Muscle layer of colon (tissue), 2 donors: ENCODE measurements around the gene LRRK1.

Experiments used
- H3K27ac ChIP-seq: one replicate; pipeline ENCODE4 v1.7.0; 2013; ENCODE audit warnings: low read depth, mild to moderate bottlenecking, low read length, moderate library complexity
- H3K27me3 ChIP-seq, 2 donors: one replicate each; pipeline ENCODE4 v1.7.0; 2013; ENCODE audit warnings: low read length in 2 of 2, mild to moderate bottlenecking in 2 of 2; ENCODE audit not compliant: insufficient read depth in 2 of 2, control insufficient read depth in 1 of 2
- H3K36me3 ChIP-seq: one replicate; pipeline ENCODE4 v1.7.0; 2013; ENCODE audit warnings: mild to moderate bottlenecking, low read length; ENCODE audit not compliant: insufficient read depth
- H3K4me1 ChIP-seq: one replicate; pipeline ENCODE4 v1.7.0; 2013; ENCODE audit warnings: mild to moderate bottlenecking, low read length; ENCODE audit not compliant: insufficient read depth
- H3K4me3 ChIP-seq, 2 donors: one replicate each; pipeline ENCODE4 v1.7.0; 2013; ENCODE audit warnings: low read length in 2 of 2, low read depth in 1 of 2, mild to moderate bottlenecking in 1 of 2, moderate library complexity in 1 of 2
- H3K9ac ChIP-seq: one replicate; pipeline ENCODE4 v1.7.0; 2013; ENCODE audit warnings: low read length
- H3K9me3 ChIP-seq: one replicate; pipeline ENCODE4 v1.7.0; 2013; ENCODE audit warnings: mild to moderate bottlenecking, low read length
- donor health status: abdominal sarcoma.
- donor health status: Adenocarcinoma of cecum.

Gene LRRK1

DNA sequence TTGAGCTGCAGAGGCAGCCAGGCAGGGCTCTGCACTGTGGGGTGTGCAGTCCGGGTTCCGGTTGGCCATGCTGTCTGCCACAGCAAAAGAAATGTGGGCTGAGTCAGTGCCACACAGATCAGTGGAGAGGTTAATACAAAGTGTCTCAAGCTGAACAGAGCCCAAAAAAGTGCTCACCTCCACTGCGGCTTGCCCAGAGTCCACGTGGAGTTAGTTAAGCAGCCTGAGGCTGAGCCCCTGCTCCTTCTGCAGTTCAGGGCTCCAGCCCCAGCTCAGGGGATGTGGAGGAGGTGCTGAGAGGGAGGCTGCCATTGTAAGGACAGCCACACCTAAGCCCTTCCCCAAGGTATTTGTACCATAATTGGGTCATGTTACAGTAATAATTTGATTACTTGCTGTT lies 85.3 kb downstream of the LRRK1 start:
- Histone ChIP-seq H3K27ac (no peak overlapping the region), H3K27me3 (no peaks in the 10 kb centered on the region), H3K4me1 (peaks cover 14% of the 10 kb centered on the region), H3K36me3 (no peaks in the 10 kb centered on the region), H3K9me3 (no peaks in the 10 kb centered on the region), H3K4me3 (no peak overlapping the region), H3K9ac (no peak overlapping the region)

DNA sequence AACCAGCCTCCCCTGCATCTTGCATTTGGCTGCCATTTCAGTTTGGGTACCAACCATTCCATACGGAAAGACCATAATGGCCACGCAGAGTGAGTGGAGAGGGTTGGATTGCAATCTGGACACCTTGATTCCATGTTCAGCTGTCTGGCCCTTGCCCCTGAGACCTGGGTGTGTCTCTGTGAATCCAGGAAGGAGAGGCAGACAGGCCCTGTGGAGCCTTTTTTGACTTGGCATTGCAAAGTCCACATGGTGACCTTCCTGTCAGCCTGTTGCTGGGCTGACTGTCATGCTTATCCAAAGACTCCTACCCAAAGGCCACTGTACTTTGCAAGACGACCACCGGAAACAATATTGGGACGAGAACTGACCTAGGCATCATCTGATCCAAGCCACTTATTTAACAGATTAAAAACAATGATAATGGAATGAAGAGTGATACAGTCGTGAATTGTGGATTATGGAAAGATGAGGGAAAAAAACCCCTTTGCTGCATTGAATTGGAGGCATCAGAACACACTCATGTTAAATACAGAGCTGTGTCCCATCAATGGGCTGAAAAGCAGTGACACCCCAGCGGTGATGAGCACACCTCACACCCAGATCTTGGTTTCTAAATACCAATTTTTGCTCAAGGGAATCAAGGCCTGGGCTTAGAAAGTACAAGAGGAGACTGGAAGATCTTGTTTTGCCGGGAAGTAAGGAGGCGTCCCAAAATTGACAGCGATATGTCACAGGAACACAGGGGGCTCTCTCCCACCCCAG lies 86.0 kb downstream of the LRRK1 start:
- H3K4me1 ChIP-seq = peaks cover 14% of the 10 kb centered on the region
- no peaks in the 10 kb centered on the region for H3K36me3 ChIP-seq
- H3K27ac ChIP-seq = no peak overlapping the region
- no peak overlapping the region for H3K9ac ChIP-seq
- H3K9me3 ChIP-seq = no peaks in the 10 kb centered on the region
- H3K4me3 ChIP-seq = no peak overlapping the region
- H3K27me3 ChIP-seq = no peaks in the 10 kb centered on the region

DNA sequence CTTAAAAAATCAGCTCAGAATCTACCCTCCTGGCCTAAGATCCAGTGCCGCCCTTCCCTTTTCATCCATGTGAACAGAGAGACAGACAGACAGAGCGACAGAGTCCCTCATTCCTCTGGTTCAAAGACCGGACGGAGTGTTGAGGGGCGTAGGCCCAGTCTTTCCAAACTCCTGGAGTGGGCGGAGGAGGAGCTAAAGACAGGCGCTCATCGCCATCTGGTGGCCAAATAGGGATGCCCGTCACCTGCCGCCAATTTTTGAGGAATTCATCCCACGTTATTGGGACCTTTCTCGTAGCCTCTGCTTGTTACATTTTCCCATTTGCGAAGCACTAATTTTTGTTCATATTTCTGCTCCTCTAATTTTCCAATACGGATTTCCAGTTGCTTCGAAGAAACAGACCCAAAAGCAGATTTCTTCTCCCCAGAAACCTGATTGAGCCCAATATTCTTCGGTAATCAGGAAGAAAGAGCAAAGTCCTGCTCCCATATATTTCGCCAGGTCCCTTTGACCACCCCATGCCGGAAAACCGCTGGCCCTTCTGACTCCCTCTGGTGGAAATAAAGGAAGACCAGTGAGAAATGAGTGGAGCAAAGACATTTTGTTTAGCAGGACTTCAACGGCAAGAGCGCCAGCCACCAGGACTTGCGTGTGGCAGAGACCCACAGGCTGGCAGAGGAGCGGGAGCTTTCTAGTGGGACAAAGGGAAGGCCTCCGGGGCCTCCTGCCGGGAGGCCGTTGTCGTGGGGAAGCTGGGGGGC lies 88.0 kb downstream of the LRRK1 start:
- H3K36me3 ChIP-seq = peaks cover 5% of the 10 kb centered on the region
- H3K4me1 ChIP-seq = peaks cover 14% of the 10 kb centered on the region
- H3K27ac ChIP-seq = no peak overlapping the region
- H3K4me3 ChIP-seq = peak overlapping the region in 1 of 2 donors; percentile 2
- H3K27me3 ChIP-seq = no peaks in the 10 kb centered on the region
- H3K9ac ChIP-seq = no peak overlapping the region
- no peaks in the 10 kb centered on the region for H3K9me3 ChIP-seq

DNA sequence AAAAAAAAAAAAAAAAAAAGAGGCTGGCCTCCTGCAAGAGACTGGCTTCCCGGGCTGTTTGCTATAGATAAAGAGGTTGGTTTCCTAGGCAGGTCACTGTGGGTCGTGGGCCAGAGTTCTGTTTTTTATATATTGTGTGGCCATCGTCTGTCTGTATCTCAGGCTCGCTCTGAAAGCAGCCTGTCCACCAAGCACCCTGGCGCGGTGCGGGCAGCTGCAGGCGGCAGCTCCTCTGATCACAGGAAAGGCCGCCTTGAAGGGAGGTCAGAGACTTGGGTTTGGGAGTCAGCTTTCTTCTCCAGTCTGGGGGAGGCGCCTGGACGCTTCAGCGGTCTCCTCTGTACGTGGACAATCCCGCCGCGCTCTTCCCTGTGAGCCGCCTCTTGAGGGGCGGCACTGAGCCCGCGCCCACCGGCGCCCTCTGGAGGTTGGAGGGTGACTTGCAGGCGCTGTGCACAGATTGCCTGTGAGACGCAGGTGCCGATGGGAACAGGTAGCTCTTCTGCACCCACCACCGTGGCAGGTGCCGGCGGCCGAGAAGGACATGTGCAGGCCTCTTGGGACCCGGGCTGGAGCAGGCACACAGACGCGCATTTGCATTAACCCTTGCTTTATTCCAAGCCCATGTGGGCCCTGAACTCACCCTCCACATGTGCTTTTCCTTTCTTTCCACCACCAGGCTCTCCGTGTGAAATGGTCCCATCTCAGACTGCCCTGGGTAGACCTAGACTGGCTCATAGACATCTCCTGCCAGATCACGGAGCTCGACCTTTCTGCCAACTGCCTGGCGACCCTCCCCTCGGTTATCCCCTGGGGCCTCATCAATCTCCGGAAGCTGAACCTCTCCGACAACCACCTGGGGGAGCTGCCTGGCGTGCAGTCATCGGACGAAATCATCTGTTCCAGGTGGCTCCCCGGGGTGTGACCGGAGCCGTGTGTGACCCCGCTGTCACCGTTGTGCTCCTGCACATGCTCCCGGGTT lies 89.3 kb downstream of the LRRK1 start:
- peaks cover 14% of the 10 kb centered on the region for H3K4me1 ChIP-seq
- peak overlapping the region; percentile 36 for H3K27ac ChIP-seq

DNA sequence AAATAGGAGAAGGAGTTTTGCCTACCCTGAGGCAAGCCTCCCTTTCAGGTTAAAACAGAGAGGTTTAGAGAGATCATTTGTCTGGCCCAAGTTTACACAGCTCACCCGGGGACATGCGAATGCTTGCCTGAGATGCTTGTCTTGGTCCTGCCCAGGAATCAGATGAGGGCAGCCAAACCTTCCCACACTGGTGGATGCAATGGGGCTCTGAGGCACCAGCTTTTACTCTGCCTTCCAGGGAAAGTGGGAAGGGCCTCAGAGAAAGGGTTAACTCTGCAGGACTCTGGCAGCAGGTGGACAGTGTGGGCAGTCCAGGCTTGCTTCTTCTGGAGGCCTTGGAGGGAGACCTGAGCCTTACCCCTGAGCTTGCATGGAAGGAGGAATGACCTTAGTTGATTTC lies 90.0 kb downstream of the LRRK1 start:
- peaks cover 5% of the 10 kb centered on the region for H3K36me3 ChIP-seq
- no peak overlapping the region for H3K27ac ChIP-seq
- H3K27me3 ChIP-seq = no peaks in the 10 kb centered on the region
- no peak overlapping the region for H3K4me3 ChIP-seq
- H3K9ac ChIP-seq = no peak overlapping the region
- H3K4me1 ChIP-seq = peaks cover 14% of the 10 kb centered on the region
- H3K9me3 ChIP-seq = no peaks in the 10 kb centered on the region

More for the DNA sequence above, 89.3 kb downstream of the LRRK1 start:
- no peak overlapping the region for H3K9ac ChIP-seq
- H3K36me3 ChIP-seq = peaks cover 5% of the 10 kb centered on the region
- no peaks in the 10 kb centered on the region for H3K9me3 ChIP-seq
- H3K27me3 ChIP-seq = no peaks in the 10 kb centered on the region
- peak overlapping the region; percentile 34 to 56 for H3K4me3 ChIP-seq

DNA sequence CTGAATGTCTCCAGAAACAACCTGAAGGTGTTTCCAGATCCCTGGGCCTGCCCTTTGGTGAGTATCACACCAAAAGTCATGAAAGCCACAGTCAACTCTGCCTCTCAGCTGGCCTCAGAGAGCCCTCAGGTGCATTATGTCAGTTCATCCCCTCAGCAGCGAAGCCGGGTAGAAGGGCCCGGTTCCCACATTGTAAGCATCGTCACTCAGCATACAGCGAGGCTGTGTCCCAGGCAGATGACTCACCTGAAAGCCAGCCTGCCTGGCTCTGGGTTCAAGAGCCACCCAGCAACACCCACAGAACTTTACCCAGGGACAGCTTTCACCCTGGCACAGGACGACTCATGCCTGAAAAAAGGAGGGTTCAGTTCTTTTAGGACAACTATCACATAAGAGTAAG lies 91.6 kb downstream of the LRRK1 start:
- Histone ChIP-seq H3K4me3 (no peak overlapping the region), H3K27ac (no peak overlapping the region), H3K9me3 (no peaks in the 10 kb centered on the region), H3K27me3 (no peaks in the 10 kb centered on the region), H3K36me3 (peaks cover 10% of the 10 kb centered on the region), H3K9ac (no peak overlapping the region), H3K4me1 (peaks cover 14% of the 10 kb centered on the region)

DNA sequence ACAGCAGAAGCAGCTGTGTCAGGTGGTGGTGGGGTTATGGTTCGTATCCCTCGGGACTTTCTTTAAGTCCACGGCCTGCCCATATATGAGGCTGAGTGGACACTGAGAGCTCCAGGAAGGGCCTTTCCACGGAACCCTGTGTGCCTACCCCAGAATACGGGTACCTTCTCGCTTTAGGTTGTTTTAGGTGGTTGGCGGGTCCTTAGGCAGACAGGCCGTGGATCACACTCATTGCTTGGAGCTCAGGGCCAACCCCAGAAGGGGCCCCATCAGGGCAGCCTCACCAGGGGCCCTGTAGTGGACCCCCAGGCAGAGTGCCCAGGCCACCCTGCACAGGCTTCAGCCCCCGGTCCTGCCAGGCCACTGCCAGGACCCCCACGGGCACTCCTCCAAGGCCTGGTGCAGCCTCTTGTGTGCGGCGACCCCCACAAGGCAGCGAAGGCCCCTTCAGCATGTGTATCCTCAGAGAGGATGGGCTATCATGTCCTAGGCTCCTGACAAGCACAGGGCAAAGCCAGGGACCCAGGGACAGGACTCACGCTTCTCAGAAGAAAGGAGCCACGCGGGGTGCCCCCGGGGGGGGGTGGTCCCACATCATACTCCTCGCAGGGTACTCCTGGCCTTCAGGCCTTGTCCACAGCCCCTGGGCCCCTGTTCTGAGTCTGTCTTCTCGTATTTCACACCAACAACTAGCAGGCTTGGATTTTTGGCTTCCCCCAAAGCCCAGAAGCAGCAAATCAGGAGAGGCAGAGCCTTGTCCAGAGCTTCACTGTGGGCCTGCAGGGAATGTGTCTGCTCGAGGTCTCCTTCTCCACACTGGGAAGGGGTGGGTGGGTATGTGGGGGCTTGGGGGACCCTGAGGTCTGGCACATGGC lies 93.4 kb downstream of the LRRK1 start:
- Histone ChIP-seq H3K27ac (no peak overlapping the region), H3K9me3 (no peaks in the 10 kb centered on the region), H3K4me1 (peaks cover 7% of the 10 kb centered on the region), H3K9ac (no peak overlapping the region), H3K4me3 (no peak overlapping the region), H3K27me3 (no peaks in the 10 kb centered on the region), H3K36me3 (peaks cover 22% of the 10 kb centered on the region)

DNA sequence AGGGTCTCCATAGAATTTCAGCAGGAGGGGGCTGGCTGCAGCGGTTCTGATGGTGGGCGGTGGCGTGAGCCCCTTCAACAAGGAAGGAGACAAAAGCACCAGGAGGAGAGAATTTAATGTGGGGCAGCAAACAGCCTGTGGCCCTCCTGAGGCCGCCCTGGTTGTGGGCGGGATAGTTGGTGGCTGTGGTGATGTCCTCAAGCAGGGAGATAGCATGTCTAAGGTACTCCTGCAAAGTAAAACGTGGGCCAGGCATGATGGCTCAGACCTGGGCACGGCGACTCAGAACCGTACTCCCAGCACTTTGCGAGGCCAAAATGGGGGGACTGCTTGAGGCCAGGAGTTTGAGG lies 94.0 kb downstream of the LRRK1 start:
- no peaks in the 10 kb centered on the region for H3K9me3 ChIP-seq
- no peaks in the 10 kb centered on the region for H3K27me3 ChIP-seq
- H3K27ac ChIP-seq = no peak overlapping the region
- H3K9ac ChIP-seq = no peak overlapping the region
- peaks cover 22% of the 10 kb centered on the region for H3K36me3 ChIP-seq
- H3K4me1 ChIP-seq = peaks cover 4% of the 10 kb centered on the region
- no peak overlapping the region for H3K4me3 ChIP-seq

DNA sequence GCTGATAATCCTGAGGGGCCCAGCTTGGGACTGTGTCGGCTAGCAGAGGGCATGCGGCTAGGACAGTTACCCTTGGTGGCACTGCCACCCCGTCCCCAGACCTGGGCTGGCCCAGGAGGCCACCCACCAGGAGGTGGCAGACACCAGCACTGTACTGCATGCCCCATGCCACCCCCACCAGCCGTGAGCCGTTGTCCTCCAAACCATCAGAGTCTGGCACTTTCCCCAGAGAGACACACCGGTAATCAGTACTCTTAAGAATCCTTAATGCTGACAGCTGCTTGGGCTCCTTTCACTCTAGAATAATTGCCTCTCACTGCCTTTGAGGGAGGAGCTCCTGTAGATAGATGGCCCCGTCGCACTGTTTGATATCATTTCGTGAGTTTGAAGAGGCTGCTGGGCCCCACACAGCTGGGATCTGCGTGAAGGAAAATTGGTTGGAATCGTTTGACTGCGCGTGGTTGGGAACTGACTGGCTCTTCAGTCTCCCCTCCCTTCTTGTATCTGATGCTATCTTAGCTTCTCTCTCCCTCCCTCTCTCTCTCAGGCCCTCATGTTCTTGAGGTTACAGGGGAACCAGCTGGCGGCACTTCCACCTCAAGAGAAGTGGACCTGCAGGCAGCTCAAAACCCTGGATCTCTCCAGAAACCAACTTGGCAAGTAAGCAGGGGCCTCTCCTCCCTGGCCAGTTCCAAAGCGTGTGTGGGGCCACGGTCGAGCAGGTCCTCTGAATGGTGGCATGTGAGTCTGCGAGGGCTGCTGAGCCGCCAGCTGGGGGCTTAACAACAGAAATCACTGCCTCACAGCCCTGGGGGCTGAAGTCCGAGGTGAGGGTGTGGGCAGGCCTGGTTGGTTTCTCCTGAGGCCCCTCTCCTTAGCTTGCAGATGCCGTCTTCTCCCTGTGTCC lies 94.9 kb downstream of the LRRK1 start:
- no peak overlapping the region for H3K27ac ChIP-seq
- H3K9me3 ChIP-seq = no peaks in the 10 kb centered on the region

More for the DNA sequence above, 94.9 kb downstream of the LRRK1 start:
- Histone ChIP-seq H3K4me1 (no peaks in the 10 kb centered on the region), H3K27me3 (no peaks in the 10 kb centered on the region), H3K36me3 (peaks cover 22% of the 10 kb centered on the region), H3K9ac (no peak overlapping the region), H3K4me3 (no peak overlapping the region)
